C4-2B (cell line): ENCODE measurements around the gene DHRS3.
"Not testable (repeated sequence)": the region's sequence is repeated elsewhere in the genome, so short reads cannot be mapped to it uniquely, and the experiment has no call there.

Experiments
- H3K27ac ChIP-seq: fragments of 450-650 bp; 2 replicates; pipeline ENCODE4 v1.5.1; 2017
- CTCF ChIP-seq: fragments of 450-650 bp; conservative IDR thresholded peaks from 2 replicates; pipeline ENCODE4 v1.5.1; 2017; ENCODE audit warnings: mild to moderate bottlenecking
- ZFX ChIP-seq: fragments of 450-650 bp; IDR thresholded peaks from 2 replicates; pipeline ENCODE4 v1.6.1; 2017

DHRS3 gene

GRCh38 chr1:12524266-12524665 lies 93.7 kb downstream of the DHRS3 start:
- H3K27ac ChIP-seq, result no peak overlapping the region
- TF ChIP-seq CTCF, result no peak

- not testable (repeated sequence) for H3K27ac ChIP-seq
Observed at GRCh38 chr1:12522780-12523179, 95.2 kb downstream of the DHRS3 start.

- H3K27ac ChIP-seq, result no peak overlapping the region
- TF ChIP-seq ZFX, result no peak
Observed at GRCh38 chr1:12521096-12521495, 96.9 kb downstream of the DHRS3 start.

GRCh38 chr1:12519693-12520364 lies 98.2 kb downstream of the DHRS3 start:
- no peak for TF ChIP-seq ZFX
- TF ChIP-seq CTCF, result no peak
- no peak overlapping the region for H3K27ac ChIP-seq

- no peak overlapping the region for H3K27ac ChIP-seq
- TF ChIP-seq CTCF (no peak), ZFX (no peak)
Observed at GRCh38 chr1:12518931-12519692, 98.9 kb downstream of the DHRS3 start.
